Uterus (tissue), 4 donors: ENCODE data around the gene SHISA6. TPM values are rescaled to one million over a fixed set of nuclear protein-coding genes. Genes with fewer than 3 reads are reported as not detected.

ENCODE experiments used
- DNase-seq, 2 donors: peaks; one replicate each; pipeline ENCODE4 v3.0.0-alpha.2; 2019 to 2020
- H3K27ac ChIP-seq, 2 donors: fragments of 200-600 bp; sonication (generic); 1 replicate in 1 of 2; 2 replicates in 1 of 2; pipeline ENCODE4 v1.5.1; 2016 to 2018
- H3K27me3 ChIP-seq, 2 donors: fragments of 200-600 bp; sonication (generic); one replicate each; pipeline ENCODE4 v1.5.1; 2018 to 2019; ENCODE audit warnings: control low read depth in 1 of 2
- H3K36me3 ChIP-seq, 2 donors: fragments of 200-600 bp; sonication (generic); one replicate each; pipeline ENCODE4 v1.5.1; 2019; ENCODE audit warnings: control low read depth in 1 of 2
- H3K4me1 ChIP-seq, 2 donors: fragments of 200-600 bp; sonication (generic); one replicate each; pipeline ENCODE4 v1.5.1; 2018 to 2019; ENCODE audit warnings: control low read depth in 1 of 2
- H3K4me3 ChIP-seq, 2 donors: fragments of 200-600 bp; sonication (generic); 1 replicate in 1 of 2; 2 replicates in 1 of 2; pipeline ENCODE4 v1.5.1; 2018 to 2019; ENCODE audit warnings: mild to moderate bottlenecking in 1 of 2
- H3K9me3 ChIP-seq, 2 donors: fragments of 200-600 bp; sonication (generic); one replicate each; pipeline ENCODE4 v1.5.1; 2019; ENCODE audit warnings: control low read depth in 1 of 2
- CTCF ChIP-seq, 4 experiments: fragments of 200-600 bp in 2 of 4; fragments of 450-650 bp in 2 of 4; sonication (generic) in 2 of 4; IDR thresholded peaks; one replicate each; pipeline ENCODE4 v1.5.1; 2016 to 2019; ENCODE audit warnings: antibody characterized with exemption in 4 of 4, mild to moderate bottlenecking in 2 of 4, moderate library complexity in 1 of 4
- POLR2A ChIP-seq, 2 donors: fragments of 450-650 bp; IDR thresholded peaks; one replicate each; pipeline ENCODE4 v1.6.1; 2016; ENCODE audit warnings: antibody characterized with exemption in 2 of 2, mild to moderate bottlenecking in 1 of 2, moderate library complexity in 1 of 2
- intact Hi-C: fragments of 100-400 bp; cut with DNase I; formaldehyde crosslinking; loops from one replicate; pipeline ENCODE4 v1.15.1; 2023; ENCODE audit warnings: low total_unique reads
- total RNA-seq, 4 donors: library from RNA; depleted of rRNA in 3 of 4; stranded (reverse); fragments of >200 nt in 3 of 4; gene quantifications; one replicate each; pipeline versions ENCODE4 v1.1.0 to v1.2.4, GENCODE V29; 2014 to 2023
- donor health status: DM: yes; HTN: yes; CAD: no.

SHISA6 gene
- total RNA-seq, 4 donors from 2014 or later, result 0.18 to 3.7 (median 2.0) TPM; not detected in 1

- intact Hi-C loops, result no loop called here
- Histone ChIP-seq H3K36me3 (no peaks in the 10 kb centered on the region), H3K27me3 (no peaks in the 10 kb centered on the region), H3K4me1 (no peaks in the 10 kb centered on the region), H3K27ac (no peak overlapping the region), H3K9me3 (no peaks in the 10 kb centered on the region), H3K4me3 (no peak overlapping the region)
- DNase-seq, result no peak
- TF ChIP-seq POLR2A (IDR thresholded peaks at IDR 0.05) (no peak), CTCF (IDR thresholded peaks at IDR 0.05) (no peak)
Observed at GRCh38 chr17:11372692-11373091, 131.7 kb downstream of the SHISA6 start.

- Histone ChIP-seq H3K36me3 (no peaks in the 10 kb centered on the region), H3K4me3 (no peak overlapping the region), H3K27me3 (no peaks in the 10 kb centered on the region), H3K9me3 (no peaks in the 10 kb centered on the region), H3K27ac (no peak overlapping the region), H3K4me1 (no peaks in the 10 kb centered on the region)
- DNase-seq, result no peak
- intact Hi-C loops, result no loop called here
- TF ChIP-seq CTCF (IDR thresholded peaks at IDR 0.05) (no peak), POLR2A (IDR thresholded peaks at IDR 0.05) (no peak)
Observed at GRCh38 chr17:11378506-11378905, 137.5 kb downstream of the SHISA6 start.

DNA sequence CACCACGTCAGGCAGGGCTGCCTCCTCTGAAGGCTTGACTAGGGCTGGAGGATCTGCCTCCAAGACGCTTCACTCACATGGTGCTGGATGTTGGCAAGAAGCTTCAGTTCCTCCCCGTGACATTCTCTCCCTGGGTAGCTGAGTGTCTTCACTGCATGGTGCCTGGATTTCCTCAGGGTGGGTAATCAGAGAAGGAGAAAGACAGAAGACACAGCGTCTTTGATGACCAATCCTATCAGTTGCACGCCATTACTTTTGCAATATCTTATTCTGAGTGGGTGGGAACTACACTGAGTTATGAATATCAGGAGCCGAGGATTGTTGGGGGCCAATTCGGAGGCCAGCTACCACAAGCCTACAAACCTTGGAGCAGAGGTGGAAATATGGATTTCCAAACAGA is 139.7 kb downstream of the SHISA6 start:
- H3K4me1 ChIP-seq, result no peaks in the 10 kb centered on the region
- H3K4me3 ChIP-seq, result no peak overlapping the region
- DNase-seq, result no peak
- no peaks in the 10 kb centered on the region for H3K36me3 ChIP-seq
- no peak overlapping the region for H3K27ac ChIP-seq
- H3K9me3 ChIP-seq, result no peaks in the 10 kb centered on the region
- intact Hi-C loops, result no loop called here
- H3K27me3 ChIP-seq, result no peaks in the 10 kb centered on the region
- TF ChIP-seq POLR2A (IDR thresholded peaks at IDR 0.05) (no peak), CTCF (IDR thresholded peaks at IDR 0.05) (no peak)

DNA sequence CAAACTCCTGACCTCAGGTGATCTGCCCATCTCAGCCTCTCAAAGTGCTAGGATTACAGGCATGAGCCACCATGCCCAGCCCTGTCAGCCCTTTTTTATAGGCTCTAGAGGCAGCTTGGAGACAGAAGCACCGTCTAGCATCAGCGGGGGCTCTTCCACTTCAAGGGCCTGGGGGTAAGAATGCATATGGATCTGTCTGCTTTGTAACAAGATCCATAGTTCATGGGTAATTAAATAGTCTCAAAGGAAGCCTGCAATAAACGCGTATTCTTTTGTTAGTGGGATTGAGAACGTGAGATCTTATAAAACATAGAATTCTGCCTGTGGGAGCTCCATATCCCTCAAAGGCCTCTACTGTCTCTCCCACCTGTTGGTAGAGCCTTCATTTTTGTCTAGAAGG is 142.1 kb downstream of the SHISA6 start:
- DNase-seq, result no peak
- H3K9me3 ChIP-seq, result no peaks in the 10 kb centered on the region
- no peak for TF ChIP-seq CTCF (IDR thresholded peaks at IDR 0.05)
- no peak for TF ChIP-seq POLR2A (IDR thresholded peaks at IDR 0.05)
- intact Hi-C loops, result no loop called here
- H3K27ac ChIP-seq, result no peak overlapping the region
- H3K27me3 ChIP-seq, result no peaks in the 10 kb centered on the region
- H3K36me3 ChIP-seq, result no peaks in the 10 kb centered on the region
- H3K4me1 ChIP-seq, result no peaks in the 10 kb centered on the region
- H3K4me3 ChIP-seq, result no peak overlapping the region

- Histone ChIP-seq H3K36me3 (no peaks in the 10 kb centered on the region), H3K9me3 (no peaks in the 10 kb centered on the region), H3K27ac (no peak overlapping the region), H3K4me3 (no peak overlapping the region), H3K27me3 (no peaks in the 10 kb centered on the region), H3K4me1 (no peaks in the 10 kb centered on the region)
- TF ChIP-seq CTCF (IDR thresholded peaks at IDR 0.05) (no peak), POLR2A (IDR thresholded peaks at IDR 0.05) (no peak)
- DNase-seq, result no peak
- intact Hi-C loops, result no loop called here
Observed at GRCh38 chr17:11384131-11384530, 143.1 kb downstream of the SHISA6 start.
